ENCODE data around the gene C6orf136.
"Not testable (repeated sequence)": the region's sequence is repeated elsewhere in the genome, so short reads cannot be mapped to it uniquely, and the experiment has no call there.

The C6orf136 gene

DNA sequence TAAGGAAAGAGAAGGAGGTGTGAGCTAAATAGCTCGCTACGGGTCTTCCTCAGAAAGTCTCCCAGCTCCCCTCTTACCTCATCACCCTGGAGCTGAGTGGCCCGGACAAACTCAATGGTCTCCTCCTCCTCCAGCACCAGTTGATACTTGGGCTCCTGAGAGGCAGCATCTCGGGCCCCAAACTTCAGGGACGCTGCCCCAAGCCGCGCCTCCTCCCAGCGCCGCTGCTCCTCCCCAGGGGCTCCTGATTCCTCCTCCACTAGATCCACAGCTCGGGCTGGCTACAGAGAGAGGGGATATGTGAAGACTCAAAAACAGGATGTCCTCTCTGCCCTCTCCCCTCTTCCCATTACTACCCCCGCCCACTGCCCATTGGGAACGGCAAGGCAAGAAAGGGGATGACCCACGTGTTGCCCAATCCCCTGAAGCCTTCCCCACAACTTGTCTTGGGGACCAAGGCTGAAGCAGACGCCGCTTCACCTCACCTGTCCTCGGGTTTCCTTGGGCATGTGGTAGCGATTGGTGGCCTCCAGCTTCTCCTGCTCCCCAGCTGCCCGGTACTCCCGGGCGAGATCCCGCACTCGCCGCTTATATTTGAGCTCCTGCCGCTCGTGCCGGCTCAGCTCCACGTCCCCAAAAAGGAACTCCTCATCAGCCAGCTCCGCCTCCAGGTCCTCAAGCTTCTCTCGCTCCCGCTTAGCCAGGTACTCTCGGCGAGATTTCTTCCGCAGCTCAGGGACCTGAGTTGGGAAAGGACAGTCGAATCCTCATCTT is 18.2 kb downstream of the C6orf136 start:
- DNase-seq = no peak

GRCh38 chr6:30666300-30666699 is 19.4 kb downstream of the C6orf136 start:
- not testable (repeated sequence) for DNase-seq

DNA sequence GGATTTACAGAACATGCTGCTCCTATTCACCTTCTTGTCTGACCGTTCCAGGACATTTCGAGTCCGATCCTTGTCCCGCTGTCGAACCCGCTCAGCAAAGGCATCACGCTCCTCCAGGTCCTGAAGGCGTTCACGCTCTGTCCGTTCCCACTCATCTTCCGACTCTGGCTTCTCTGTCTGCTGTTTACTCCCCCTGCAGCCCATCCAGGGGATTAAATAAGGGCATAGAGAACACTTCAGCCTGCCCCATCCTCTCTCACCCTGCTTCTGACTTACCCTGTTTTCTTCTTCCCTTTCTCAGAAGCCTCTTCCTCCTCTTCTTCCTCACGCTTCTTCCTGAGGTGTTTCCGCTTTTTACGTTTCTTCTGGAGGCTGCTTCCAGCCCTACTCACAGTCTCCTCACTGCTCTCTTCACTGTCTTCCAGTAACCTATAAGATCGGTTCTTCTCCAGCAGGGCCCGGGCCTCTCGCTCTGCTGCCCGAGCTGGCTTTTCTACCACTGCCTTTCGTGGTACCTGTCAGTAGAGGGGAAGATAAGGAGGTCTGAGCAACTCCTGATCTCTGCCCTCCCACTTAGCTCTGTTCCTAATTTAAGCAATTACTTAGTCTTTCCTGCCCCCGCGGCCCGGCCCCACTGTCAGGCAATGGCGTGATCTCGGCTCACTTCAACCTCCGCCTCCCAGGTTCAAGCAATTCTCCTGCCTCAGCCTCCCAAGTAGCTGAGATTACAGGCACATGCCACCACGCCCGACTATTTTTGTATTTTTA is 24.0 kb downstream of the C6orf136 start:
- no peak for DNase-seq

GRCh38 chr6:30672445-30673253 is 25.7 kb downstream of the C6orf136 start, which contains the start of gene DHX16:
Gene DHX16, minus strand, starts transcription at chr6:30673006. Its CDS starts 165 bp downstream, at chr6:30672841.
- peak; percentile 69 to 84 for DNase-seq

- no peak for DNase-seq
These were observed 29.8 kb downstream of the C6orf136 start for GRCh38 chr6:30676660-30677285.

DNA sequence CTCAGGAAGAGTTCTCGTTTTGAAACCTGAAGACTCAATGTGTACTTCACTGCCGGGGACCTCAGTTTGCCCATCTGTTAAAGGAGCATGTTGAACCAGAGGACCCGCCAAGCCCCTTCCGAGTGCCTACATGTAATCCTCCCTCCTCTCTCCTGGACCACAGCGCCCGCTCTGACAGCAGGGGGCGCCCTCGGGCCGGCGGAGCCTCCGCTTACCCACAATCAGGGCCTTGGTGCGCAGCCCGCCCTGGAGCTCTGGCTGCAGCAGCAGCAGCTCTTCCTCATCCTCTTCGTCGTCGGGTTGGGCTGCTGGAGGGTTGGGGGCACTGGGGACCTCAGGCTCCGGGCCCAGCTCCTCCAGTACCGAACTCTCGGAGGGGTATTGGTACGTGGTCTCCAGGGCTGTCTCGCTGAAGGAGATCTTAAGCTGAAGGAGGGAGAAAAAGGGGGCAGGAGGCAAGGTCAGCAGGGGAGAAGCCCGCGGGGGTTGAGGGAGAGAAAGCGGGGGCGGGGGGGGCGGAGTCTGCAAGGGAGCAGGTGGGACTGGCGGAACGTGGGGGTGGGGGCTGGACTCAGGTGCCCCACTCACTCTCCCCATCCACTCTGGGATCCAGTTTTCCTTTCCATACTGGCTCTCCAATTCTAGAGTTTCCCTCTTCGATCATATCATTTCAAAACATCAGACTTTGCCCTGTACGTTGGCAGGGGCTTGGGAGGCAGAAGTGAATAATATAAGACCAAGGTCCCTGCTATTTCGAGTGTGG is 32.2 kb downstream of the C6orf136 start:
- peak; percentile 4 to 49 for DNase-seq

GRCh38 chr6:30679765-30680535 is 33.0 kb downstream of the C6orf136 start:
- DNase-seq = no peak

DNA sequence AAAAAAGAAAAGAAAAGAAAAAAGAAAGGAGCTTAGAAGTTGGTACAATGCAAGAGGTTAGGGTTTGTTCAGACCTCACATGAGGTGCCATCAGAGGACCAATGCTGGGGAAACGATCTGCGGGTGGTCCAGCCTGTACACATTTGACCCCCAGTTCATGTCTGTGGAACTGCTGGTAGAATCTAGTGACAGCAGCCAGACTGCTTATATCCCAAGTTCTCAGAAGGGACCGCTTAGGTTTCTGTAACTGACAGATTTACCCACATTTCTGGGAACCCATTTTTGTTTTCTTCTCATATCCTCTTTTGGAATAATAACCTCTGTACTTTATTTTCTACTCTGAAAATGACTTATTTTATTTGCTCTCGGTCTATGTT is 34.8 kb downstream of the C6orf136 start:
- no peak for DNase-seq

- DNase-seq = no peak
These were observed 35.5 kb downstream of the C6orf136 start for GRCh38 chr6:30682143-30683117.

- DNase-seq = no peak
These were observed 36.4 kb downstream of the C6orf136 start for GRCh38 chr6:30683183-30683979.

- DNase-seq = no peak
These were observed 37.0 kb downstream of the C6orf136 start for GRCh38 chr6:30683980-30684338.

- DNase-seq = no peak
These were observed 37.6 kb downstream of the C6orf136 start for GRCh38 chr6:30684386-30685156.

DNA sequence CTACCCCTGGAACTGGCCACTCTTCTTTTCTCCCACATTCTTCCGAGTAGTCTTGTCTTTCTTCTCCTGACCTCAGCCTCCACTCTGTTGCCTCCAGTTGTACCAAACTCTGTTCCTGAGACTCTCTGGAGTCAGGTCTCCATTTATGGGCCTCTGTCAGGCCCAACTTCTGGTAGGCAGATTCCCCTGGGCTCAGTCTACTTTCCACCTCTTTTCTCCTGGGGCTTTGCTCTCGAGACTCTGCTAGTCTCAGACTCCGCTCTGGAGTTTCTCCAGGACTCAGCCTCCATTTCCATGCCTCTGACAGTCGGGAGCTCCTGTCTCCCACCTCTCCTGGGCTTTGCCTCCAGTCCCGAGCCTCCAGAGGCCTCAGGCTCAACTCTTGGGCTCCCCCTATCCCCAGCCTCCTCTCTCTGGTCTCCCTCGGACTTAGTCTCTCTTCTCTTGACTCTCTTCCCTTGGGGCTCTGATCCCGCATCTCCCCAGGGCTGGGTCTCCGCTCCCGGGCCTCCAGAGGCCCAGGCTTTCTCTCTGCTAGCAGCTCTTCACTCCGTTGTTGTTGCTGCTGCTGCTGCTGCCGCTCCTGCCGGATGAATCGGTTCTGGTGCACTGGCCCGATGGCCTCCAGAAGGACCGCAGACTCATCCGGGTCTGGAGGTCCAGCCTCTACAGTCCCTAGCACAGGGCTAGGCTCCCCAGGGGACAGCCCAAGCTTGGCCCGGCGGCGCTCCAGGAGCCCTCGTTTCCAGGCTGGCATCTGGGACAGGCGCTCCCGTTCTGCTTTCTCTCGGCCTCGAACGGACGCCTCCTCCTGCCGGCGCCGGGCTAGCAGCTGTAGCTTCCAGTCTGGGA is 38.5 kb downstream of the C6orf136 start:
- DNase-seq = no peak

GRCh38 chr6:30686009-30686907 is 39.3 kb downstream of the C6orf136 start, which contains the start of gene PPP1R18:
Gene PPP1R18, minus strand, starts transcription at chr6:30686645. Its CDS starts 627 bp downstream, at chr6:30686018.
- DNase-seq = no peak

DNA sequence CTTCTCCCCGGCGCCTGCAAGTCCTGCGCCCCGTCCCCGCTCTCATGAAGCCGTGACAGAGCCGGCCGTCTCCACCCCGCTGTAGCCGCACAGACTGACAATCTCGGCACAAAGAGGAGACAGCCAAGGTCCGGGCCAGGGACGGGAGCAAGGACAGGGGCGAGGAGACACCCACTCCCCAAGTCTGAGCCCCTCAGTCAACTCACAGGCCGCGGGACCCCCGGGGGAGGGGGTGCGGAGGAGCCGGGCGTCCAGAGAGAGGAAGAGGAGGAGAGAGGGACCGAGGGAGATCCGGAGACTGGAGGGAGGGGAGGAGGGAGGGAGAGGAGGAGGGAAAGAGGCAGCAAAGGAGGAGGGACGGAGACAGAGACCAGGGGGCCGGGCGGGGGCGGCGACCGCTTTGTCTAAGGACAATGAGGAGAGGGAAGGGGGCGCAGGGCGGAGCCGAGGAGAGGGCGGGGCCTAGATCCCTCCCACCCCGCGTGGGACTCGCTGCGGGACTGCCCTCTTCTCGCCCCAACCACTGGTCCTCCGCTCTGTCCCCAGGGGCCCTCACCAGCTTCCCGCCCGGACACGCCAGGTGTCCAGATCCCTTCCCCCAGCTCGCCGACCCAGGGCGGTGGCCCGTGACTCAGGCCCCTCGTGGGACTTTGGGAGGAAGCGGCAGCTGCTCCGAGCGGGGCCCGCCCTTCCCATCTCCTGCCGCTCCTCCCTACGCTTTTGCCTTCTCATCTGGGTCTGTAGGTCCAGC is 40.1 kb downstream of the C6orf136 start:
- DNase-seq = no peak

All from cerebellar nuclear complex (tissue), 1 donor.